ENCODE results near the gene PLEKHH2. TPM values are rescaled to one million over a fixed set of nuclear protein-coding genes. Genes with fewer than 3 reads are reported as not detected.
"Not testable (repeated sequence)": the region's sequence is repeated elsewhere in the genome, so short reads cannot be mapped to it uniquely, and the experiment has no call there.

PLEKHH2 gene
- polyA plus RNA-seq: 1 to 10 TPM; 2.4 to 2.6 TPM

- Histone ChIP-seq H3K4me1 (ENCODE audit: control insufficient read depth in 2 of 2, insufficient read depth in 2 of 2, low read length in 1 of 2) (peaks cover 0 to 6% of the 10 kb centered on the region in 2 donors), H3K27me3 (ENCODE audit: control insufficient read depth in 1 of 2, insufficient read depth in 2 of 2, low read length in 2 of 2) (no peaks in the 10 kb centered on the region), H3K27ac (ENCODE audit: low read depth in 2 of 2, low read length in 1 of 2) (peak within 1 kb of the TSS; percentile 65 to 74), H3K9me3 (ENCODE audit: control insufficient read depth in 2 of 2, insufficient read depth in 1 of 2, low read depth in 1 of 2, low read length in 1 of 2) (no peaks in the 10 kb centered on the region), H3K4me3 (ENCODE audit: low read depth in 1 of 2, low read length in 2 of 2) (peak within 1 kb of the TSS; percentile 64 to 88), H3K36me3 (ENCODE audit: control insufficient read depth in 2 of 2, insufficient read depth in 2 of 2, low read length in 1 of 2) (no peaks in the 10 kb centered on the region)
- 1% methylated on average over 67 to 75 of the region's 75 CpGs for WGBS, 2 donors
These were observed at the start of gene PLEKHH2 for GRCh38 chr2:43637030-43637803. PLEKHH2 (plus strand) TSS chr2:43637260; CDS start chr2:43644674, 7,414 bp downstream.

GRCh38 chr2:43592443-43592842, 44.6 kb upstream of the PLEKHH2 start:
- Histone ChIP-seq H3K9me3 (ENCODE audit: control insufficient read depth in 2 of 2, insufficient read depth in 1 of 2, low read depth in 1 of 2, low read length in 1 of 2) (no peaks in the 10 kb centered on the region), H3K4me3 (ENCODE audit: low read depth in 1 of 2, low read length in 2 of 2) (no peak overlapping the region), H3K36me3 (ENCODE audit: control insufficient read depth in 2 of 2, insufficient read depth in 2 of 2, low read length in 1 of 2) (no peaks in the 10 kb centered on the region), H3K27me3 (ENCODE audit: control insufficient read depth in 1 of 2, insufficient read depth in 2 of 2, low read length in 2 of 2) (no peaks in the 10 kb centered on the region), H3K27ac (ENCODE audit: low read depth in 2 of 2, low read length in 1 of 2) (no peak overlapping the region), H3K4me1 (ENCODE audit: control insufficient read depth in 2 of 2, insufficient read depth in 2 of 2, low read length in 1 of 2) (peaks cover 0 to 3% of the 10 kb centered on the region in 2 donors)

GRCh38 chr2:43593254-43593653, 43.8 kb upstream of the PLEKHH2 start:
- Histone ChIP-seq H3K27ac (ENCODE audit: low read depth in 2 of 2, low read length in 1 of 2) (no peak overlapping the region), H3K4me3 (ENCODE audit: low read depth in 1 of 2, low read length in 2 of 2) (no peak overlapping the region), H3K36me3 (ENCODE audit: control insufficient read depth in 2 of 2, insufficient read depth in 2 of 2, low read length in 1 of 2) (no peaks in the 10 kb centered on the region), H3K9me3 (ENCODE audit: control insufficient read depth in 2 of 2, insufficient read depth in 1 of 2, low read depth in 1 of 2, low read length in 1 of 2) (no peaks in the 10 kb centered on the region), H3K27me3 (ENCODE audit: control insufficient read depth in 1 of 2, insufficient read depth in 2 of 2, low read length in 2 of 2) (no peaks in the 10 kb centered on the region), H3K4me1 (ENCODE audit: control insufficient read depth in 2 of 2, insufficient read depth in 2 of 2, low read length in 1 of 2) (peaks cover 0 to 3% of the 10 kb centered on the region in 2 donors)
- 80 to 86% methylated on average over 3 of the region's 3 CpGs for WGBS, 2 donors

- no peaks in the 10 kb centered on the region for H3K27me3 ChIP-seq (ENCODE audit: control insufficient read depth in 1 of 2, insufficient read depth in 2 of 2, low read length in 2 of 2)
- H3K36me3 ChIP-seq (ENCODE audit: control insufficient read depth in 2 of 2, insufficient read depth in 2 of 2, low read length in 1 of 2): no peaks in the 10 kb centered on the region
- 88% methylated on average over 3 of the region's 3 CpGs for WGBS, 2 donors
- H3K9me3 ChIP-seq (ENCODE audit: control insufficient read depth in 2 of 2, insufficient read depth in 1 of 2, low read depth in 1 of 2, low read length in 1 of 2): no peaks in the 10 kb centered on the region
- H3K4me1 ChIP-seq (ENCODE audit: control insufficient read depth in 2 of 2, insufficient read depth in 2 of 2, low read length in 1 of 2): peaks cover 0 to 3% of the 10 kb centered on the region in 2 donors
- H3K27ac ChIP-seq (ENCODE audit: low read depth in 2 of 2, low read length in 1 of 2): no peak overlapping the region
- H3K4me3 ChIP-seq (ENCODE audit: low read depth in 1 of 2, low read length in 2 of 2): peak overlapping the region; percentile 69 to 95
These were observed 42.2 kb upstream of the PLEKHH2 start for GRCh38 chr2:43594875-43595274.

- peak within 1 kb of the TSS; percentile 69 to 95 for H3K4me3 ChIP-seq (ENCODE audit: low read depth in 1 of 2, low read length in 2 of 2)
- H3K27me3 ChIP-seq (ENCODE audit: control insufficient read depth in 1 of 2, insufficient read depth in 2 of 2, low read length in 2 of 2): no peaks in the 10 kb centered on the region
- H3K36me3 ChIP-seq (ENCODE audit: control insufficient read depth in 2 of 2, insufficient read depth in 2 of 2, low read length in 1 of 2): no peaks in the 10 kb centered on the region
- no peaks in the 10 kb centered on the region for H3K9me3 ChIP-seq (ENCODE audit: control insufficient read depth in 2 of 2, insufficient read depth in 1 of 2, low read depth in 1 of 2, low read length in 1 of 2)
- WGBS, 2 donors: 0% methylated on average over 52 of the region's 52 CpGs
- peaks cover 0 to 3% of the 10 kb centered on the region in 2 donors for H3K4me1 ChIP-seq (ENCODE audit: control insufficient read depth in 2 of 2, insufficient read depth in 2 of 2, low read length in 1 of 2)
- peak within 1 kb of the TSS; percentile 91 to 98 for H3K27ac ChIP-seq (ENCODE audit: low read depth in 2 of 2, low read length in 1 of 2)
These were observed 41.3 kb upstream of the PLEKHH2 start, which contains the start of gene THADA for GRCh38 chr2:43595603-43596412. THADA (minus strand) TSS chr2:43596038; CDS start chr2:43592392, 3,646 bp downstream.

- not testable (repeated sequence) for H3K27ac ChIP-seq (ENCODE audit: low read depth in 2 of 2, low read length in 1 of 2); H3K36me3 ChIP-seq (ENCODE audit: control insufficient read depth in 2 of 2, insufficient read depth in 2 of 2, low read length in 1 of 2); H3K27me3 ChIP-seq (ENCODE audit: control insufficient read depth in 1 of 2, insufficient read depth in 2 of 2, low read length in 2 of 2); H3K4me3 ChIP-seq (ENCODE audit: low read depth in 1 of 2, low read length in 2 of 2); H3K9me3 ChIP-seq (ENCODE audit: control insufficient read depth in 2 of 2, insufficient read depth in 1 of 2, low read depth in 1 of 2, low read length in 1 of 2); H3K4me1 ChIP-seq (ENCODE audit: control insufficient read depth in 2 of 2, insufficient read depth in 2 of 2, low read length in 1 of 2)
- 53 to 59% methylated on average over 1 of the region's 1 CpG for WGBS, 2 donors
These were observed 36.5 kb upstream of the PLEKHH2 start for GRCh38 chr2:43600596-43600995.

- H3K27me3 ChIP-seq (ENCODE audit: control insufficient read depth in 1 of 2, insufficient read depth in 2 of 2, low read length in 2 of 2): no peaks in the 10 kb centered on the region
- WGBS, 2 donors: 61 to 63% methylated on average over 4 of the region's 4 CpGs
- H3K4me3 ChIP-seq (ENCODE audit: low read depth in 1 of 2, low read length in 2 of 2): no peak overlapping the region
- H3K9me3 ChIP-seq (ENCODE audit: control insufficient read depth in 2 of 2, insufficient read depth in 1 of 2, low read depth in 1 of 2, low read length in 1 of 2): no peaks in the 10 kb centered on the region
- no peak overlapping the region for H3K27ac ChIP-seq (ENCODE audit: low read depth in 2 of 2, low read length in 1 of 2)
- H3K36me3 ChIP-seq (ENCODE audit: control insufficient read depth in 2 of 2, insufficient read depth in 2 of 2, low read length in 1 of 2): no peaks in the 10 kb centered on the region
- no peaks in the 10 kb centered on the region for H3K4me1 ChIP-seq (ENCODE audit: control insufficient read depth in 2 of 2, insufficient read depth in 2 of 2, low read length in 1 of 2)
These were observed 32.4 kb upstream of the PLEKHH2 start for GRCh38 chr2:43604674-43605073.

- no peaks in the 10 kb centered on the region for H3K27me3 ChIP-seq (ENCODE audit: control insufficient read depth in 1 of 2, insufficient read depth in 2 of 2, low read length in 2 of 2)
- WGBS, 2 donors: 5 to 7% methylated on average over 2 of the region's 2 CpGs
- H3K36me3 ChIP-seq (ENCODE audit: control insufficient read depth in 2 of 2, insufficient read depth in 2 of 2, low read length in 1 of 2): no peaks in the 10 kb centered on the region
- H3K9me3 ChIP-seq (ENCODE audit: control insufficient read depth in 2 of 2, insufficient read depth in 1 of 2, low read depth in 1 of 2, low read length in 1 of 2): no peaks in the 10 kb centered on the region
- no peaks in the 10 kb centered on the region for H3K4me1 ChIP-seq (ENCODE audit: control insufficient read depth in 2 of 2, insufficient read depth in 2 of 2, low read length in 1 of 2)
- H3K4me3 ChIP-seq (ENCODE audit: low read depth in 1 of 2, low read length in 2 of 2): no peak overlapping the region
- no peak overlapping the region for H3K27ac ChIP-seq (ENCODE audit: low read depth in 2 of 2, low read length in 1 of 2)
These were observed 31.9 kb upstream of the PLEKHH2 start for GRCh38 chr2:43605079-43605655.

- Histone ChIP-seq H3K36me3 (ENCODE audit: control insufficient read depth in 2 of 2, insufficient read depth in 2 of 2, low read length in 1 of 2) (no peaks in the 10 kb centered on the region), H3K27me3 (ENCODE audit: control insufficient read depth in 1 of 2, insufficient read depth in 2 of 2, low read length in 2 of 2) (no peaks in the 10 kb centered on the region), H3K9me3 (ENCODE audit: control insufficient read depth in 2 of 2, insufficient read depth in 1 of 2, low read depth in 1 of 2, low read length in 1 of 2) (no peaks in the 10 kb centered on the region), H3K27ac (ENCODE audit: low read depth in 2 of 2, low read length in 1 of 2) (no peak overlapping the region), H3K4me3 (ENCODE audit: low read depth in 1 of 2, low read length in 2 of 2) (no peak overlapping the region), H3K4me1 (ENCODE audit: control insufficient read depth in 2 of 2, insufficient read depth in 2 of 2, low read length in 1 of 2) (no peaks in the 10 kb centered on the region)
- 91 to 93% methylated on average over 5 of the region's 5 CpGs for WGBS, 2 donors
These were observed 31.2 kb upstream of the PLEKHH2 start for GRCh38 chr2:43605851-43606250.
